A549 (cell line): ENCODE data around the gene GARNL3.

ENCODE experiments used
- CHD2 ChIP-seq: fragments of 150-350 bp; IDR thresholded peaks from 2 replicates; pipeline ENCODE4 v1.6.1; 2014; ENCODE audit warnings: low read length; ENCODE audit not compliant: partially characterized antibody
- CTCF ChIP-seq: fragments of >200 bp; sonication (Bioruptor Twin); formaldehyde crosslinking; IDR thresholded peaks from 3 replicates; pipeline ENCODE4 v1.5.1; 2016
- FOSB ChIP-seq: fragments of 250-450 bp; sonication (Bioruptor Pico); IDR thresholded peaks from 2 replicates; pipeline ENCODE4 v1.5.0; 2020; ENCODE audit warnings: mild to moderate bottlenecking, moderate library complexity
- HOXA7 ChIP-seq: fragments of 250-450 bp; sonication (Bioruptor Pico); IDR thresholded peaks from 2 replicates; pipeline ENCODE4 v1.5.0; 2020; ENCODE audit warnings: mild to moderate bottlenecking, moderate library complexity

- no peak for TF ChIP-seq CTCF
- TF ChIP-seq FOSB (CRISPR knock-in tag), result no peak
- no peak for TF ChIP-seq HOXA7 (CRISPR knock-in tag)
- TF ChIP-seq CHD2, result no peak
These were observed 31.6 kb upstream of the GARNL3 start for GRCh38 chr9:127232833-127233549.
